Adrenal gland (tissue), 5 donors: ENCODE data around the gene CSNK2A2.

Experiments
- CTCF ChIP-seq, 6 experiments: fragments of 450-650 bp in 4 of 6; fragments of 200-600 bp in 2 of 6; sonication (generic) in 1 of 6; IDR thresholded peaks; 1 replicate in 5 of 6; 2 replicates in 1 of 6; pipeline versions ENCODE4 v1.5.1 to v1.8.0; 2016 to 2021; ENCODE audit warnings: antibody characterized with exemption in 6 of 6, mild to moderate bottlenecking in 2 of 6, moderate library complexity in 1 of 6
- POLR2A ChIP-seq, 2 donors: fragments of 450-650 bp; IDR thresholded peaks; one replicate each; pipeline ENCODE4 v1.6.1; 2017; ENCODE audit warnings: antibody characterized with exemption in 2 of 2, mild to moderate bottlenecking in 2 of 2, moderate library complexity in 1 of 2
- donor health status: DM: no; HTN: no; CAD: no.

GRCh38 chr16:58170223-58170622 is 27.7 kb downstream of the CSNK2A2 start:
- TF ChIP-seq CTCF (IDR thresholded peaks at IDR 0.05) (no peak), POLR2A (IDR thresholded peaks at IDR 0.05) (no peak)
